Activated T-helper 1 cell treated with anti-CD3 and anti-CD28 coated beads, Interleukin-12 subunit alpha, Interleukin-12 subunit beta, Interleukin-2, Interleukin-4 antibody, amounts not matched to agents 30 ng/mL and 10 ng/mL and 1 ng/mL, durations not matched to agents 14 hours and 24 hours and 36 hours (primary cell): ENCODE results near the gene PWWP2B. TPM values are rescaled to one million over a fixed set of nuclear protein-coding genes. Genes with fewer than 3 reads are reported as not detected.

ENCODE experiments used
- DNase-seq: peaks from one replicate; pipeline ENCODE4 v3.0.0; 2021; ENCODE audit warnings: low spot score
- H3K27ac Mint-ChIP-seq: one replicate; pipeline ENCODE4 v1.8.0; 2021; ENCODE audit warnings: mild to moderate bottlenecking, mixed read lengths
- H3K27me3 Mint-ChIP-seq: one replicate; pipeline ENCODE4 v1.8.0; 2022; ENCODE audit warnings: mild to moderate bottlenecking, moderate library complexity, mixed read lengths; ENCODE audit not compliant: insufficient read depth
- H3K36me3 Mint-ChIP-seq: one replicate; pipeline ENCODE4 v1.8.0; 2021; ENCODE audit warnings: low read depth, mixed read lengths
- H3K4me1 Mint-ChIP-seq: one replicate; pipeline ENCODE4 v1.8.0; 2021; ENCODE audit warnings: low read depth, mixed read lengths
- H3K4me3 Mint-ChIP-seq: one replicate; pipeline ENCODE4 v1.8.0; 2021; ENCODE audit warnings: mild to moderate bottlenecking, moderate library complexity, mixed read lengths
- H3K9me3 Mint-ChIP-seq: one replicate; pipeline ENCODE4 v1.8.0; 2021; ENCODE audit warnings: mixed read lengths
- intact Hi-C: fragments of 100-400 bp; cut with micrococcal nuclease; formaldehyde crosslinking; loops from one replicate; pipeline ENCODE4 v1.15.1; 2024
- total RNA-seq: library from RNA; stranded (reverse); gene quantifications from 2 replicates; pipeline ENCODE4 v1.2.3, GENCODE V29; 2022

The PWWP2B gene
- total RNA-seq, 1 donor from 2014 or later = 4.1 TPM

DNA sequence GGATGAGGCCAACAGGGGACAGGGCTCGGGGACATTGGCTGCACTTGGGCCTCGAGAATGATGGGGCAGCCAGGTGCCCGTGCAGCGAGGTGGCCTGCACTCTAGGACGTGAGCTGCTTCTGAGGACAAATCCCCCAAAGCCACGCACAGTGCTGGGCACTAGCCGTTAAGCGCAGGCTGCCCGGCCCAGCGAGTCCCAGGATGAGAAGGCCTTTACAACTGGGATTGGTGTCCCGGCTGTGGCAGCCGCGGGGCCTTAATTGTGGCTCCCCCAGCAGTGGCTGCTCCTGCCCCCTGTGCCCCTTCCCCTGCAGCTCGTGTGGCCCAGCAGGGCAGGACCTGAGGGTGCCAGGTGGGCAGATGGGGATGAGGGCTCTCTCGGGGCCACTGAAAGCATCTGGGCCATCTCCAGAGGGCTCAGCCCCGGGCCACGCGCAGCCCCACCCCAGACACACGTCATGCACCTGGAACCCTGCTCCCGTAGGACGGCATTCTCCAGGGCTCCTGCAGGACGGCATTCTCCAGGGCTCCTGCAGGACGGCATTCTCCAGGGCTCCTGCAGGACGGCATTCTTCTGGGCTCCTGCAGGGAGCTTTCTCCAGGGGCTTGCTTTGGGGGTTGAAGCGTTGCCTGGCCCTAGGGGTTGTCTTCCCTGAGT lies 6.6 kb downstream of the PWWP2B start:
- intact Hi-C loops = no loop called here
- Mint-ChIP-seq H3K27ac (no peak overlapping the region), H3K9me3 (no peaks in the 10 kb centered on the region), H3K36me3 (peaks cover 4% of the 10 kb centered on the region), H3K4me1 (no peaks in the 10 kb centered on the region), H3K27me3 (no peaks in the 10 kb centered on the region), H3K4me3 (no peak overlapping the region)
- DNase-seq = no peak

DNA sequence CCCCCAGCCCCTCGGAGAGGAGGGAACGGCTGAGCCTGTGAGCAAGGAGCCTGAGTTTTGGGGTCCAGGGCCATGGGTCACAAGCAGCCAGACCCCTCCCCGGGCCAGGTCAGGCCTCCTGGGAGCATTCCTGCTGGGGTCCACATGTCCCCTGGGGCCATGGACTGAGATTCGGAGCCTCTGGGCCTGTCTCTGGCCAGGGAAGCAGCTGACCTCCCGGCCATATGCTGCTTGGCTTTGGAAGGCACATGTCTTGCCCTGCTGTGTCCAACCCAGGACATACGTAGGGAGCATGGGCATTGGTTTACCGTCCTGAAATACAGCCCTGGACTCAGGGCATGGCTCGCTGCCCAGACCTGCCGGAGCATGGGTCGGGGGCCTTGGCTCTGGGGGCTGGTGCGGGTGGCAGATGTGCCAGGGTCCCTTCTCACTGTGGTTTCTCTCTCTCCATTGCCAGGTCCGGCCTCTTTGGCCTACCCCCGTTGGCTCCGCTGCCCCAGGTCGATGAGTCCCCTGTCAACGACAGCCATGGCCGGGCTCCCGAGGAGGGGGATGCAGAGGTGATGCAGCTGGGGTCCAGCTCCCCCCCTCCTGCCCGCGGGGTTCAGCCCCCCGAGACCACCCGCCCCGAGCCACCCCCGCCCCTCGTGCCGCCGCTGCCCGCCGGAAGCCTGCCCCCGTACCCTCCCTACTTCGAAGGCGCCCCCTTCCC lies 7.3 kb downstream of the PWWP2B start:
- DNase-seq = no peak
- H3K36me3 Mint-ChIP-seq = peaks cover 4% of the 10 kb centered on the region
- intact Hi-C loops = no loop called here
- H3K27me3 Mint-ChIP-seq = no peaks in the 10 kb centered on the region
- no peaks in the 10 kb centered on the region for H3K4me1 Mint-ChIP-seq
- no peak overlapping the region for H3K4me3 Mint-ChIP-seq
- no peaks in the 10 kb centered on the region for H3K9me3 Mint-ChIP-seq
- no peak overlapping the region for H3K27ac Mint-ChIP-seq

DNA sequence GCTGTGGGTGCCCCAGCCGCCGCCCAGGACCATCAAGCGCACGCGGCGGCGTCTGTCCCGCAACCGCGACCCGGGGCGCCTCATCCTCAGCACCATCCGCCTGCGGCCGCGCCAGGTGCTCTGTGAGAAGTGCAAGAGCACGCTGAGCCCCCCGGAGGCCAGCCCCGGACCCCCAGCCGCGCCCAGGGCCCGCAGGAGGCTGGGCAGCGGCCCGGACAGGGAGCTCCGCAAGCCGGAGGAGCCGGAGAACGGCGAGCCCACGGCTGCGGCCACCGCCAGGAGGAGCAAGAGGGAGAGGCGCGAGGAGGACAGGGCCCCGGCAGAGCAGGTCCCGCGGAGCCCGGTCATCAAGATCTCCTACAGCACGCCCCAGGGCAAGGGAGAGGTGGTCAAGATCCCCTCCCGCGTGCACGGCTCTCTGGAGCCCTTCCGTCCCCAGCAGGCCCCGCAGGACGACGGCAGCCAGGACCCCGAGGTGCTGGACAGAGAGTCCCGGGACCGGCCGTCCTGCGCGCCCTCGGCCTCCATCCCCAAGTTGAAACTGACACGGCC lies 8.0 kb downstream of the PWWP2B start:
- Mint-ChIP-seq H3K27me3 (no peaks in the 10 kb centered on the region), H3K4me3 (no peak overlapping the region), H3K4me1 (no peaks in the 10 kb centered on the region)

DNA sequence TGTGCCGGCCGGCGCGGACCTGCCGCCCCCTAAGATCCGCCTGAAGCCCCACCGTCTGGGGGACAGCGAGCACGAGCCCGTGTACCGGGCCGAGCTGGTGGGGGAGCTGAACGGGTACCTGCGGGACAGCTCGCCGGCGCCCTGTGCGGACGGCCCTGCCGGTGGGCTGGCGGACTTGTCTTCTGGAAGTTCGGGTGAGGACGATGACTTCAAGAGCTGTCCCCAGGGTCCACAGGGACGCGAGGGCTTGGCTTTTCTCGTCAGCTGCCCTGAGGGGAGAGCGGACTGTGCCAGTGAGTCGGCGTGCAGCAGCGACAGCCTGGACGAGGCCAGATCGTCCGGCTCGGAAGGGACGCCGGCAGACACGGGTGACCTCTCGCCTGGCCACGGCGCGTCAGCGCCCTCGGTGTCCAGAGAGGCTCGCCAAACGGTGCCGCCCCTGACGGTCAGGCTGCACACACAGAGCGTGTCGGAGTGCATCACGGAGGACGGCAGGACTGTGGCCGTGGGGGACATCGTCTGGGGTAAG lies 8.5 kb downstream of the PWWP2B start:
- no peak overlapping the region for H3K27ac Mint-ChIP-seq
- DNase-seq = no peak
- no peaks in the 10 kb centered on the region for H3K9me3 Mint-ChIP-seq
- no peaks in the 10 kb centered on the region for H3K4me1 Mint-ChIP-seq
- H3K27me3 Mint-ChIP-seq = no peaks in the 10 kb centered on the region
- peaks cover 4% of the 10 kb centered on the region for H3K36me3 Mint-ChIP-seq
- intact Hi-C loops = no loop called here
- no peak overlapping the region for H3K4me3 Mint-ChIP-seq

More for the DNA sequence above, 8.0 kb downstream of the PWWP2B start:
- Mint-ChIP-seq H3K27ac (no peak overlapping the region), H3K9me3 (no peaks in the 10 kb centered on the region), H3K36me3 (peaks cover 4% of the 10 kb centered on the region)
- intact Hi-C loops = no loop called here
- DNase-seq = no peak

DNA sequence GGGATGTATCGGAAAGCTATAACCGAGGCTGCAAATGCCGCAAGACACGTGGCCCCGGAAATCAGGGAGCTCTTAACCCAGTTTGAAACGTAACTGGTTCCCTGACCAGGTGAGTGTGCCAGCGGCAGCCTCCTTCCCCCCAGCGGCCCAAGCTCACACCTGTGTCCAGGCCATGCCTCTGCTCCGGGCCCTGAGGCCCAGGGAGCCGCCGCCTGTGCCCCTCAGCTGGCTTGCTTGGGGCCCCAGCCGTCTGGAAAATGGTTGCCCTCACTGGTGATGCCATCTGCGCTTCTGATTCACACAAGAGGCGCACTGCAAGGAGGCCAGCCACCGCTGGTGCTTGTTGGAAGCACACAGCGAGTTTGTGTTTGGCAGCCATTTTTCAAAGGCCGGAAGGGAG lies 9.2 kb downstream of the PWWP2B start:
- H3K27me3 Mint-ChIP-seq = no peaks in the 10 kb centered on the region
- H3K4me3 Mint-ChIP-seq = no peak overlapping the region
- H3K27ac Mint-ChIP-seq = no peak overlapping the region
- H3K36me3 Mint-ChIP-seq = peaks cover 4% of the 10 kb centered on the region
- no peaks in the 10 kb centered on the region for H3K4me1 Mint-ChIP-seq
- H3K9me3 Mint-ChIP-seq = no peaks in the 10 kb centered on the region
- no peak for DNase-seq
- intact Hi-C loops = no loop called here

DNA sequence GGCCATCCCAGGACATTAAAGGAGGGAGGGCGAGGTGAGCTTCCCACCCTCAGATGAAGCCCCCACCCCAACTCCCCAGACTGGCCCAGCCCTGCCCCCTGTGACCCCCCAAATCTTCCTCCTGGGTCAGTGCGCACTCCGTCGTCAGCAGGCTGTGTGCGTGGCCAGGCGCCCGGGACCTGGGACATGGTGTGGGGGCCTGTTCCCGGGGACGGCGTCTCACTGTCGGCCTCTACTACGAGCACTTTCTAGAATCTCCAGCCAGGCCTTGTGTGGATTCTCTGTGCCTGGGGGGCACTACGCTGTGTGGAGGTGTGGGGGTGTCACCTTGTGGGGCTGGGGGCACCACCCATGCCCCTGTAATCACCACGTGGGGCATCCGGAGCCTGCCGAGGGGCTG lies 9.8 kb downstream of the PWWP2B start:
- intact Hi-C loops = no loop called here
- no peak for DNase-seq
- H3K27ac Mint-ChIP-seq = no peak overlapping the region
- no peaks in the 10 kb centered on the region for H3K9me3 Mint-ChIP-seq
- H3K4me1 Mint-ChIP-seq = no peaks in the 10 kb centered on the region
- peaks cover 4% of the 10 kb centered on the region for H3K36me3 Mint-ChIP-seq
- no peak overlapping the region for H3K4me3 Mint-ChIP-seq
- no peaks in the 10 kb centered on the region for H3K27me3 Mint-ChIP-seq

DNA sequence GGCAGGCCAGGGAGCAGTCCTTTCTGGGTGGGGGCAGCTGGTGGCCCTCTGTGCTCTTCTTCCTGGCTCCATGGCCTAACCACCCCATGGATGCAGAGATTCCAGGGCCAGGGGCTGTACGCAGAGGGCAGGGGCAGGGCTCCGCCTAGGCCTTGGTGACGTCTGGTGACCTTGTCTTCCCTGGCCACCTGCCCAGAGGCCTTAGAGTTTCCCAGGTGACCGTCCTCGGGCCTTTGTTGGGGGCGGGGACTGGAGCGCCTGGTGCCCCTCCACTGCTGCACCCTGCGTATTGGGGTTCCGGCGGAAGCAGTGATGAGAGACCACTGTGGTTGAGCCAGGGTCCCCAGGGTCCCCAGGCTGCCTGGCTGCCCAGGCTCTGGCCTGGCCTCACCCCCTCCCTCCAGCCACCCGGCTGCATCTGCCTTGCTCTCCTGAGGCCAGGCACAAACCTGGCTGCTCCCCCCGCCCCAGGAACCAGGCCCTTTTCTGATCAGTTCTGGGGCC lies 10.3 kb downstream of the PWWP2B start:
- H3K4me3 Mint-ChIP-seq = no peak overlapping the region
- intact Hi-C loops = no loop called here

DNA sequence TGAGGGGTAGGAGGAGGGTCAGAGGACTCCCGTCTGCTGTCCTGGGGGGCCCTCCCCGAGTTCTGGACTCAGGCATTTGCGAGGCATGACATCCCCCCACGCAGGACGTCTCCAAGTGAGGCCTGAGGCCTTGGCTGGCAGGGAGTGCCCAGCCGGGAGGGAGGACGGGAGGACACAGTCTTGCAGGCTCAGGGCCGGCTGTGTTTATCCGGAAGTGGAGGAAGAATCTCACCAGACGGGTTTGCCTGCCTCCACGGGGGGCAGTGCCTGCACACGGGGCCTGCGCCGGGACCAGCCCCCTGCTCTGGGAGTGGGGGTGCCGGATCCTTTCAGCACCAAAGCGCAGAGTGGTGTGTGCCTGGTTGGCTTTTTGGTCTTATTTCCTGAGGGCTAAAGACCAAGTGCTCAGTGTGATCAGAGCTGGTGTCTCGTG lies 10.9 kb downstream of the PWWP2B start:
- no peaks in the 10 kb centered on the region for H3K4me1 Mint-ChIP-seq
- no peaks in the 10 kb centered on the region for H3K9me3 Mint-ChIP-seq
- H3K27me3 Mint-ChIP-seq = no peaks in the 10 kb centered on the region
- H3K27ac Mint-ChIP-seq = no peak overlapping the region
- DNase-seq = no peak
- peaks cover 4% of the 10 kb centered on the region for H3K36me3 Mint-ChIP-seq
- intact Hi-C loops = no loop called here
- no peak overlapping the region for H3K4me3 Mint-ChIP-seq

More for the DNA sequence above, 10.3 kb downstream of the PWWP2B start:
- DNase-seq = no peak
- no peaks in the 10 kb centered on the region for H3K4me1 Mint-ChIP-seq
- H3K9me3 Mint-ChIP-seq = no peaks in the 10 kb centered on the region
- H3K36me3 Mint-ChIP-seq = peaks cover 4% of the 10 kb centered on the region
- H3K27me3 Mint-ChIP-seq = no peaks in the 10 kb centered on the region
- no peak overlapping the region for H3K27ac Mint-ChIP-seq

DNA sequence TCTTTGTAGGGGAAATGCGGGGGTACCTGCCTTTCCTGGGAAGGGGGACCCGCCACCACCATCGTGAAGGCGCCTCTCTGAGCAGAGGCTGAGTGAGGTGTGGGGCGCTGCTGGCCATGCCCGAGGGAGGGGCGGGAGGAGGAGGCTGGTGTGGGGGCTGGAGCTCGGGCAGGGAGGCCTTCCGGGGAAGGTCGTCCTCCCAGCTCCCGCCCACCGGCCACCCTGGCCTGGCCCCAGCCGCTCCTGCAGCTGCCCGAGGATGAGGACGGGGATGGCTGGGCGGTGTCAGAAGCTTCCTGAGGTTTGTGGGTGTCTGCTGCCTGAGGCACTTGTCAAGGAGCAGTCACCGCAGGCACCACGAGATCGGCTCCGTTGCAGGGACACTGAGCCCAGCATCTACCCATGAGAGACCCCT lies 11.4 kb downstream of the PWWP2B start:
- Mint-ChIP-seq H3K27me3 (no peaks in the 10 kb centered on the region), H3K4me3 (no peak overlapping the region), H3K9me3 (no peaks in the 10 kb centered on the region), H3K36me3 (peaks cover 4% of the 10 kb centered on the region), H3K27ac (no peak overlapping the region), H3K4me1 (no peaks in the 10 kb centered on the region)
- DNase-seq = no peak
- intact Hi-C loops = no loop called here

DNA sequence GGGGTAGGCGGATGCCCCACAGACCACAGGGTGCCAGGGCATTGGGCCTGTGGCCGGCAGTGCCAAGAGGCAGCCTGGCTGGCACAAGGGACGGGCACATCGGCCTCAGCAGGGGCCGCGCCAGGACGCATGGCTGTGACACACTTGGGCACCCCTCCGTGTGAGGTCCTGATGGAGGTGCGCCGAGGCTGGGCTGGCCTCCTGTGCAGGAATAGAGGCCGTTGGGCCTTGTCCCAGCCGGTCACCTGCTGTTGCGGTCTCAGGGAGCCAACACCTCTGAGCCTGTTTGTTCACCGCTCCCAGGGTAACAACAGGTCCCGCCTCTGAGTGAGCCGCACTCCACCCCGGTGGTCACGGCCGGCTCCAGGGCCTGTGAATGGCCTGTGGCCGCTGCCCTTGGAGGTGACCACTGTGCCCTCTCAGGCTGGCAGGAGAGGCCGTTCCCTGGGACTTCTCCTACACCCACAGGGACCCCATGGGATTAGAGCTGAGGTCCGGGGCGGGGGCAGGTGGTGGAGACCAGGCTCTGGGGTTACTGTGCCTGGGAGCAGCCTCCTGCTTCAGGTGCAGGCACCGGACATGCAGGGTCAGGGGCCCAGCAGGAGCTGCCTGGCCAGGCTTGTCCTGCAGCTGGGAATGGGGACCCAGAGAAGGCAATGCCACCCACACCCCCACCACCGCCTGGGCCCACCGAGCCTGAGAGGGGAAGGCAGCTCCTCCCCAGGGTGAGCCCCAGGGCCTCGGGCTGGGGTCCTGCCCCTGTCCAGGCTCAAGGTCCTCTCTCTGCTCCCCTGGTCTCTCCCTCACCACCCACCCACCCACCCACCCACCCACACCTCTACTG lies 12.0 kb downstream of the PWWP2B start:
- no peak overlapping the region for H3K4me3 Mint-ChIP-seq
- intact Hi-C loops = no loop called here

DNA sequence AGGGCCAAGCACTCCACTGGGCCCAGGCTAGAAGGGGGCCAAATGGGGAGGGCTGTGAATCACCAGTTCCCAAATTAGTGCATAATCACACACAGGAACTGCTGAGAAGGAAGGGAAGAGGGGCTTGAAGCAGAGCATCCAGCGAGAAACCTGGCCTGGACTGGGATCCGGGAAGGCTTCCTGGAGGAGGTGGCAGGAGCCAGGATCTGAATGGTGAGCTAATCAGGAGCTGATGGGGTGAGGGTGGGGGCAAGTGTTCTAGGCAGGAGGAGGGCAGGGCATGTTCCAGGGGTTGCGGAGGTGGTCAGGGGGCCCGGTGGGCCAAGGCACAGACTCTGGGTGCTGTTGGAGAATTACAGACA lies 12.6 kb downstream of the PWWP2B start:
- no peaks in the 10 kb centered on the region for H3K27me3 Mint-ChIP-seq
- no peaks in the 10 kb centered on the region for H3K9me3 Mint-ChIP-seq
- H3K4me3 Mint-ChIP-seq = no peak overlapping the region
- peaks cover 4% of the 10 kb centered on the region for H3K36me3 Mint-ChIP-seq
- DNase-seq = no peak
- no peaks in the 10 kb centered on the region for H3K4me1 Mint-ChIP-seq
- intact Hi-C loops = no loop called here
- H3K27ac Mint-ChIP-seq = no peak overlapping the region

More for the DNA sequence above, 12.0 kb downstream of the PWWP2B start:
- Mint-ChIP-seq H3K27ac (no peak overlapping the region), H3K27me3 (no peaks in the 10 kb centered on the region), H3K4me1 (no peaks in the 10 kb centered on the region), H3K9me3 (no peaks in the 10 kb centered on the region), H3K36me3 (peaks cover 4% of the 10 kb centered on the region)
- DNase-seq = no peak

DNA sequence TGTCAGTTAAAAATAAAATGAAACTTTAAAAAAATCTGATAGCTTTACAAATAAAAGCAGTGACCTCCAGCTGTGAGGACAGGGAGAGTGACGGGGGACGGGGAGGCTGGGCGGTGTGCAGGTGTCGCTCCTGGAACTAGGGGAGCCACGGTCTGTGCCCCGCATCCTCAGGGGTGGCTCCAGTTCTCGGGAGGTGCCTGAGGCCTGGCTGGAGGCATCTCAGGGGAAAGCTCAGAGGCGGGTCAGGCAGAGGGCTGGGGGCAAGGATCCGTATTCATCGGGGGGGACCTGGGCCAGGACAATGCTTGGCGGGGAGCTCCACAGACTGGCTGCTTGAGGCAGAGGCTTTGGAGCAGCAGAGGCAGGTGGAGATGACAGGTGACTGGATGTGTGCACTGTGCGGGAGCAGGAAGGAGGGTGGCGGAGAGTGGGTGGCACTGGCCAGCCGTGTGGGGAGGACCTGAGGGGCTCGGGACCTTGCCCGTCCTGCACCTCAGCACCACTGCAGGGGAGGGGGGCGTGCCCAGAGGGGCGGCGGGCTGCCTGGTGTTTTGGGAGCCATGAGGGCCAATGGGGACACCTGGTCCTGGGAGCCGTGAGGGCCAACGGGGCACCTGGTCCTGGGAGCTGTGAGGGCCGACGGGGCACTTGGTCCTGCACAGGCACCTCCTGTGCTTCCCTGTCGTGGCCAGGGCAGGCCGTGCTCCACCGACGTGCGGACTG lies 13.2 kb downstream of the PWWP2B start:
- Mint-ChIP-seq H3K4me3 (no peak overlapping the region), H3K27ac (no peak overlapping the region), H3K27me3 (no peaks in the 10 kb centered on the region), H3K9me3 (no peaks in the 10 kb centered on the region), H3K36me3 (peaks cover 5% of the 10 kb centered on the region), H3K4me1 (no peaks in the 10 kb centered on the region)
- no peak for DNase-seq
- intact Hi-C loops = no loop called here
